Measurements from ENCODE around the gene PGBD1. TPM values are rescaled to one million over a fixed set of nuclear protein-coding genes. Genes with fewer than 3 reads are reported as not detected.
"Not testable (repeated sequence)": the region's sequence is repeated elsewhere in the genome, so short reads cannot be mapped to it uniquely, and the experiment has no call there.

The PGBD1 gene
- total RNA-seq, 4 donors from 2014 or later, result 5.8 to 8.7 (median 7.1) TPM

GRCh38 chr6:28296520-28297060, 15.2 kb downstream of the PGBD1 start:
- WGBS, result 92% methylated on average over 7 of the region's 7 CpGs

GRCh38 chr6:28303570-28303969, 22.2 kb downstream of the PGBD1 start:
- DNase-seq (ENCODE audit: extremely low spot score), result no peak
- H3K4me1 ChIP-seq, result no peaks in the 10 kb centered on the region
- no peak overlapping the region for H3K4me3 ChIP-seq
- peaks cover 10 to 44% (median 21%) of the 10 kb centered on the region in 4 donors for H3K36me3 ChIP-seq
- WGBS, result 91% methylated on average over 3 of the region's 3 CpGs
- H3K9me3 ChIP-seq, result peaks cover 0 to 24% (median 11%) of the 10 kb centered on the region in 4 donors
- no peaks in the 10 kb centered on the region for H3K27me3 ChIP-seq
- intact Hi-C loops (cut with DNase I), result no loop called here
- H3K27ac ChIP-seq (replicated peaks in 1 of 4), result no peak overlapping the region
- TF ChIP-seq CTCF (IDR thresholded peaks at IDR 0.05), result no peak
- no peak for TF ChIP-seq POLR2AphosphoS5 (IDR thresholded peaks at IDR 0.05)
- TF ChIP-seq EP300 (IDR thresholded peaks at IDR 0.05), result no peak
- no peak for TF ChIP-seq POLR2A (IDR thresholded peaks at IDR 0.05; ENCODE audit: low read depth)

More at GRCh38 chr6:28296520-28297060, 15.2 kb downstream of the PGBD1 start:
- intact Hi-C loops (cut with DNase I), result no loop called here
- H3K27ac ChIP-seq (replicated peaks in 1 of 4), result no peak overlapping the region
- H3K27me3 ChIP-seq, result no peaks in the 10 kb centered on the region
- DNase-seq (ENCODE audit: extremely low spot score), result no peak
- TF ChIP-seq POLR2A (IDR thresholded peaks at IDR 0.05; ENCODE audit: low read depth) (no peak), EP300 (IDR thresholded peaks at IDR 0.05) (no peak), POLR2AphosphoS5 (IDR thresholded peaks at IDR 0.05) (no peak), CTCF (IDR thresholded peaks at IDR 0.05) (no peak)
- no peaks in the 10 kb centered on the region for H3K4me1 ChIP-seq
- H3K9me3 ChIP-seq, result no peaks in the 10 kb centered on the region
- H3K4me3 ChIP-seq, result no peak overlapping the region
- peaks cover 15 to 71% (median 40%) of the 10 kb centered on the region in 4 donors for H3K36me3 ChIP-seq

- DNase-seq (ENCODE audit: extremely low spot score); intact Hi-C loops (cut with DNase I); H3K4me3 ChIP-seq; H3K4me1 ChIP-seq; H3K27me3 ChIP-seq; H3K27ac ChIP-seq (replicated peaks in 1 of 4): not testable (repeated sequence)
- H3K9me3 ChIP-seq, result peaks cover 0 to 27% (median 11%) of the 10 kb centered on the region in 4 donors
- H3K36me3 ChIP-seq, result peaks cover under 1 to 20% (median 5%) of the 10 kb centered on the region in 4 donors
These were observed 25.0 kb downstream of the PGBD1 start for GRCh38 chr6:28306363-28306762.

GRCh38 chr6:28311139-28311823, 29.9 kb downstream of the PGBD1 start:
- no peak for DNase-seq (ENCODE audit: extremely low spot score)
- Histone ChIP-seq H3K27me3 (no peaks in the 10 kb centered on the region), H3K4me1 (no peaks in the 10 kb centered on the region), H3K27ac (replicated peaks in 1 of 4) (no peak overlapping the region), H3K4me3 (no peak overlapping the region), H3K9me3 (peaks cover 0 to 20% (median 10%) of the 10 kb centered on the region in 4 donors), H3K36me3 (peaks cover 0 to 9% (median 4%) of the 10 kb centered on the region in 4 donors)
- TF ChIP-seq EP300 (IDR thresholded peaks at IDR 0.05), result no peak
- intact Hi-C loops (cut with DNase I), result no loop called here
- WGBS, result 88% methylated on average over 9 of the region's 9 CpGs

- Histone ChIP-seq H3K4me3 (no peak overlapping the region), H3K4me1 (no peaks in the 10 kb centered on the region), H3K27ac (replicated peaks in 1 of 4) (no peak overlapping the region), H3K36me3 (peaks cover 0 to 9% (median 4%) of the 10 kb centered on the region in 4 donors), H3K27me3 (no peaks in the 10 kb centered on the region), H3K9me3 (peaks cover 0 to 9% (median 2%) of the 10 kb centered on the region in 4 donors)
- no peak for DNase-seq (ENCODE audit: extremely low spot score)
- TF ChIP-seq POLR2A (IDR thresholded peaks at IDR 0.05; ENCODE audit: low read depth), result no peak
- TF ChIP-seq EP300 (IDR thresholded peaks at IDR 0.05), result no peak
- TF ChIP-seq CTCF (IDR thresholded peaks at IDR 0.05), result no peak
- no peak for TF ChIP-seq POLR2AphosphoS5 (IDR thresholded peaks at IDR 0.05)
- intact Hi-C loops (cut with DNase I), result no loop called here
- 89% methylated on average over 11 of the region's 23 CpGs for WGBS
These were observed 31.6 kb downstream of the PGBD1 start for GRCh38 chr6:28312939-28313338.
